Activated CD4-positive, alpha-beta memory T cell treated with anti-CD3 and anti-CD28 coated beads, Interleukin-2, amount 10 ng/mL, durations not matched to agents 7 days and 5 days (primary cell): ENCODE data around the gene GGT6. TPM values are rescaled to one million over a fixed set of nuclear protein-coding genes. Genes with fewer than 3 reads are reported as not detected.
"Not testable (repeated sequence)": the region's sequence is repeated elsewhere in the genome, so short reads cannot be mapped to it uniquely, and the experiment has no call there.

Source experiments
- CTCF ChIA-PET: fragments of 350-600 bp; sonication (Branson Sonifier 250); formaldehyde crosslinking; loops from one replicate; lab custom pipeline; 2021; ENCODE audit warnings: antibody characterized with exemption, inconsistent platforms; lab: Charles Lee
- POLR2A ChIA-PET: fragments of 350-600 bp; sonication (Branson Sonifier 250); formaldehyde crosslinking; loops from one replicate; lab custom pipeline; 2021; ENCODE audit warnings: antibody characterized with exemption; lab: Charles Lee
- DNase-seq: peaks from one replicate; pipeline ENCODE4 v3.0.0-alpha.2; 2020
- H3K27ac Mint-ChIP-seq: one replicate; pipeline ENCODE4 v1.8.0; 2021; ENCODE audit warnings: mild to moderate bottlenecking, mixed read lengths
- H3K27me3 Mint-ChIP-seq: one replicate; pipeline ENCODE4 v1.8.0; 2021; ENCODE audit warnings: mixed read lengths
- H3K36me3 Mint-ChIP-seq: one replicate; pipeline ENCODE4 v1.8.0; 2021; ENCODE audit warnings: low read depth, mixed read lengths
- H3K4me1 Mint-ChIP-seq: one replicate; pipeline ENCODE4 v1.8.0; 2021; ENCODE audit warnings: mixed read lengths
- H3K4me3 Mint-ChIP-seq: one replicate; pipeline ENCODE4 v1.8.0; 2021; ENCODE audit warnings: mild to moderate bottlenecking, mixed read lengths
- H3K9me3 Mint-ChIP-seq: one replicate; pipeline ENCODE4 v1.8.0; 2021; ENCODE audit warnings: mixed read lengths
- total RNA-seq, 2 experiments: library from RNA; stranded (reverse); gene quantifications; one replicate each; pipeline ENCODE4 v1.2.3, GENCODE V29; 2021

The GGT6 gene
- not detected for total RNA-seq

GRCh38 chr17:4560421-4560820 is at the start of gene GGT6:
GGT6 (minus strand) TSS chr17:4560577; CDS start chr17:4560521, 56 bp downstream.
- POLR2A ChIA-PET: interaction anchor here (1.2 kb wide), 1 partner anchor 417 kb away, joined by 3 read pairs; no protein-coding TSS in a partner anchor
- CTCF ChIA-PET: no interaction called here
- no peaks in the 10 kb centered on the region for H3K27me3 Mint-ChIP-seq
- DNase-seq: no peak
- no peak within 1 kb of the TSS for H3K4me3 Mint-ChIP-seq
- no peaks in the 10 kb centered on the region for H3K9me3 Mint-ChIP-seq
- H3K36me3 Mint-ChIP-seq: no peaks in the 10 kb centered on the region
- H3K27ac Mint-ChIP-seq: no peak within 1 kb of the TSS
- H3K4me1 Mint-ChIP-seq: peaks cover 40% of the 10 kb centered on the region

- Mint-ChIP-seq H3K4me3 (no peak overlapping the region), H3K9me3 (no peaks in the 10 kb centered on the region), H3K4me1 (peaks cover 5% of the 10 kb centered on the region), H3K27ac (no peak overlapping the region), H3K27me3 (peaks cover 36% of the 10 kb centered on the region), H3K36me3 (no peaks in the 10 kb centered on the region)
- ChIA-PET POLR2A (interaction anchor here (0.7 kb wide), 1 partner anchor 357 kb away, joined by 3 read pairs; the partner anchor contains the start of gene SPAG7), CTCF (no interaction called here)
- DNase-seq: no peak
Measured at GRCh38 chr17:4610162-4610561, 49.8 kb upstream of the GGT6 start.

GRCh38 chr17:4609761-4610160 is 49.4 kb upstream of the GGT6 start:
- Mint-ChIP-seq H3K27me3 (peaks cover 36% of the 10 kb centered on the region), H3K4me1 (peaks cover 5% of the 10 kb centered on the region), H3K27ac (no peak overlapping the region), H3K9me3 (no peaks in the 10 kb centered on the region), H3K36me3 (no peaks in the 10 kb centered on the region), H3K4me3 (no peak overlapping the region)
- ChIA-PET CTCF (no interaction called here), POLR2A (no interaction called here)
- no peak for DNase-seq

GRCh38 chr17:4607773-4608187 is 47.4 kb upstream of the GGT6 start:
- peaks cover 5% of the 10 kb centered on the region for H3K4me1 Mint-ChIP-seq
- POLR2A ChIA-PET: no interaction called here
- no peak for DNase-seq
- no peak overlapping the region for H3K27ac Mint-ChIP-seq
- H3K9me3 Mint-ChIP-seq: no peaks in the 10 kb centered on the region
- CTCF ChIA-PET: no interaction called here
- H3K4me3 Mint-ChIP-seq: no peak overlapping the region
- no peaks in the 10 kb centered on the region for H3K36me3 Mint-ChIP-seq
- peaks cover 31% of the 10 kb centered on the region for H3K27me3 Mint-ChIP-seq

GRCh38 chr17:4607261-4607741 is 46.9 kb upstream of the GGT6 start:
- H3K4me3 Mint-ChIP-seq: no peak overlapping the region
- H3K27ac Mint-ChIP-seq: no peak overlapping the region
- POLR2A ChIA-PET: no interaction called here
- H3K36me3 Mint-ChIP-seq: no peaks in the 10 kb centered on the region
- no peak for DNase-seq
- CTCF ChIA-PET: no interaction called here
- H3K27me3 Mint-ChIP-seq: peaks cover 35% of the 10 kb centered on the region
- H3K4me1 Mint-ChIP-seq: peaks cover 5% of the 10 kb centered on the region
- H3K9me3 Mint-ChIP-seq: no peaks in the 10 kb centered on the region

GRCh38 chr17:4605826-4606225 is 45.4 kb upstream of the GGT6 start:
- H3K9me3 Mint-ChIP-seq: no peaks in the 10 kb centered on the region
- peaks cover 5% of the 10 kb centered on the region for H3K4me1 Mint-ChIP-seq
- no peak for DNase-seq
- peaks cover 33% of the 10 kb centered on the region for H3K27me3 Mint-ChIP-seq
- ChIA-PET CTCF (no interaction called here), POLR2A (no interaction called here)
- H3K4me3 Mint-ChIP-seq: no peak overlapping the region
- no peaks in the 10 kb centered on the region for H3K36me3 Mint-ChIP-seq
- H3K27ac Mint-ChIP-seq: no peak overlapping the region

- CTCF ChIA-PET: interaction anchor here (1.0 kb wide), 1 partner anchor 37 kb away, joined by 5 read pairs; no protein-coding TSS in a partner anchor
- POLR2A ChIA-PET, H3K9me3 Mint-ChIP-seq, H3K27ac Mint-ChIP-seq, DNase-seq, H3K4me1 Mint-ChIP-seq, H3K36me3 Mint-ChIP-seq, H3K4me3 Mint-ChIP-seq: not testable (repeated sequence)
- H3K27me3 Mint-ChIP-seq: peaks cover 27% of the 10 kb centered on the region
Measured at GRCh38 chr17:4604736-4605135, 44.4 kb upstream of the GGT6 start.

GRCh38 chr17:4604111-4604644 is 43.8 kb upstream of the GGT6 start:
- H3K4me3 Mint-ChIP-seq: no peak overlapping the region
- no peaks in the 10 kb centered on the region for H3K9me3 Mint-ChIP-seq
- H3K36me3 Mint-ChIP-seq: no peaks in the 10 kb centered on the region
- ChIA-PET CTCF (no interaction called here), POLR2A (no interaction called here)
- DNase-seq: no peak
- H3K4me1 Mint-ChIP-seq: peaks cover 5% of the 10 kb centered on the region
- peaks cover 22% of the 10 kb centered on the region for H3K27me3 Mint-ChIP-seq
- H3K27ac Mint-ChIP-seq: no peak overlapping the region

GRCh38 chr17:4602041-4602440 is 41.7 kb upstream of the GGT6 start:
- H3K4me3 Mint-ChIP-seq: no peak overlapping the region
- H3K27me3 Mint-ChIP-seq: peaks cover 6% of the 10 kb centered on the region
- H3K9me3 Mint-ChIP-seq: no peaks in the 10 kb centered on the region
- ChIA-PET CTCF (no interaction called here), POLR2A (no interaction called here)
- H3K27ac Mint-ChIP-seq: no peak overlapping the region
- H3K4me1 Mint-ChIP-seq: no peaks in the 10 kb centered on the region
- no peak for DNase-seq
- H3K36me3 Mint-ChIP-seq: no peaks in the 10 kb centered on the region

- POLR2A ChIA-PET: no interaction called here
- no peak overlapping the region for H3K27ac Mint-ChIP-seq
- H3K27me3 Mint-ChIP-seq: peaks cover 6% of the 10 kb centered on the region
- no peaks in the 10 kb centered on the region for H3K9me3 Mint-ChIP-seq
- DNase-seq: no peak
- H3K36me3 Mint-ChIP-seq: no peaks in the 10 kb centered on the region
- no peak overlapping the region for H3K4me3 Mint-ChIP-seq
- CTCF ChIA-PET: no interaction called here
- H3K4me1 Mint-ChIP-seq: no peaks in the 10 kb centered on the region
Measured at GRCh38 chr17:4601326-4601725, 40.9 kb upstream of the GGT6 start.

- no peak overlapping the region for H3K27ac Mint-ChIP-seq
- no peak overlapping the region for H3K4me3 Mint-ChIP-seq
- no peaks in the 10 kb centered on the region for H3K36me3 Mint-ChIP-seq
- peaks cover 6% of the 10 kb centered on the region for H3K27me3 Mint-ChIP-seq
- H3K4me1 Mint-ChIP-seq: no peaks in the 10 kb centered on the region
- ChIA-PET POLR2A (no interaction called here), CTCF (no interaction called here)
- DNase-seq: no peak
- H3K9me3 Mint-ChIP-seq: no peaks in the 10 kb centered on the region
Measured at GRCh38 chr17:4600563-4600962, 40.2 kb upstream of the GGT6 start.

GRCh38 chr17:4599505-4600281 is 39.3 kb upstream of the GGT6 start:
- Mint-ChIP-seq H3K9me3 (no peaks in the 10 kb centered on the region), H3K27me3 (peaks cover 6% of the 10 kb centered on the region), H3K27ac (no peak overlapping the region), H3K4me3 (no peak overlapping the region), H3K4me1 (peaks cover 4% of the 10 kb centered on the region), H3K36me3 (no peaks in the 10 kb centered on the region)
- no peak for DNase-seq
- ChIA-PET POLR2A (no interaction called here), CTCF (interaction anchor here (0.6 kb wide), 1 partner anchor 687 kb away, joined by 3 read pairs; no protein-coding TSS in a partner anchor)

- Mint-ChIP-seq H3K36me3 (no peaks in the 10 kb centered on the region), H3K4me1 (peaks cover 4% of the 10 kb centered on the region), H3K9me3 (no peaks in the 10 kb centered on the region), H3K4me3 (no peak overlapping the region), H3K27me3 (peaks cover 6% of the 10 kb centered on the region), H3K27ac (no peak overlapping the region)
- ChIA-PET POLR2A (no interaction called here), CTCF (interaction anchor here (0.6 kb wide), 1 partner anchor 686 kb away, joined by 3 read pairs; no protein-coding TSS in a partner anchor)
- no peak for DNase-seq
Measured at GRCh38 chr17:4598776-4599504, 38.6 kb upstream of the GGT6 start.
